GM12878 (cell line): Measurements from ENCODE around the gene ELP2. TPM values are rescaled to one million over a fixed set of nuclear protein-coding genes. Genes with fewer than 3 reads are reported as not detected.

Experiments
- ATAC-seq: fragments of 200-7000 bp; cut with Tn5 transposase; 3 replicates; pipeline ENCODE4 v1.9.1; 2020; ENCODE audit warnings: mild to moderate bottlenecking, moderate library complexity
- BruUV-seq: library from RNA; stranded (reverse); fragments of 400-500 nt; replicated peaks from 2 replicates; lab custom pipeline; 2021; lab: Mats Ljungman, UMichigan
- CTCF ChIA-PET: fragments of 300-600 bp; sonication (Branson Sonifier 250); formaldehyde crosslinking; extraction: SDS; loops from one replicate; lab custom pipeline; 2021; ENCODE audit warnings: inconsistent platforms; lab: Yijun Ruan, JAX
- POLR2A ChIA-PET: fragments of 350-600 bp; formaldehyde crosslinking; extraction: SDS; loops from one replicate; lab custom pipeline; 2021; ENCODE audit warnings: inconsistent platforms; lab: Charles Lee
- RAD21 ChIA-PET: fragments of 300-600 bp; sonication (Branson Sonifier 250); formaldehyde crosslinking; loops from one replicate; lab custom pipeline; 2023; ENCODE audit warnings: antibody characterized with exemption; ENCODE audit not compliant: unreplicated experiment; lab: Charles Lee
- SMC1A ChIA-PET: fragments of 300-600 bp; sonication (Branson Sonifier 250); formaldehyde crosslinking; loops from one replicate; lab custom pipeline; 2023; ENCODE audit not compliant: unreplicated experiment, uncharacterized antibody; lab: Charles Lee
- DNase-seq: peaks from one replicate; pipeline ENCODE4 v3.0.0-alpha.2; 2011; ENCODE audit warnings: low read depth, low spot score
- FAIRE-seq: peaks from 3 replicates; lab custom pipeline; 2011; peaks lifted over from hg19 to GRCh38; lab: Jason Lieb, UNC
- H2AFZ ChIP-seq: 2 replicates; pipeline ENCODE4 v1.6.0; 2011; ENCODE audit warnings: low read depth, low read length, control low read depth; ENCODE audit not compliant: control insufficient read depth
- H3K27ac ChIP-seq: 2 replicates; pipeline ENCODE4 v1.5.1; 2011; ENCODE audit warnings: control low read depth; ENCODE audit not compliant: control insufficient read depth, insufficient read depth
- H3K27me3 ChIP-seq, 2 experiments: replicated peaks in 1 of 2; 2 replicates each; pipeline versions ENCODE4 v1.6.0 to v1.6.1; 2011; ENCODE audit warnings: low read length in 1 of 2; ENCODE audit not compliant: control insufficient read depth in 2 of 2, insufficient read depth in 2 of 2
- H3K36me3 ChIP-seq, 2 experiments: 2 replicates each; pipeline ENCODE4 v1.5.1; 2011; ENCODE audit warnings: low read length in 1 of 2; ENCODE audit not compliant: control insufficient read depth in 2 of 2, insufficient read depth in 2 of 2
- H3K4me1 ChIP-seq: 2 replicates; pipeline ENCODE4 v1.6.1; 2011; ENCODE audit warnings: mild to moderate bottlenecking, low read length, moderate library complexity, mixed read lengths; ENCODE audit not compliant: control insufficient read depth, insufficient read depth
- H3K4me2 ChIP-seq: 2 replicates; pipeline ENCODE4 v1.6.0; 2011; ENCODE audit warnings: control low read depth; ENCODE audit not compliant: control insufficient read depth, insufficient read depth
- H3K4me3 ChIP-seq: fragments of 200-600 bp; sonication (generic); 2 replicates; pipeline ENCODE4 v1.5.1; 2016
- H3K79me2 ChIP-seq: 2 replicates; pipeline ENCODE4 v1.6.0; 2011; ENCODE audit warnings: low read length; ENCODE audit not compliant: control insufficient read depth, insufficient read depth
- H3K9ac ChIP-seq: 2 replicates; pipeline ENCODE4 v1.8.0; 2011; ENCODE audit warnings: low read length, control low read depth, mixed read lengths; ENCODE audit not compliant: control insufficient read depth, insufficient read depth
- H3K9me3 ChIP-seq: replicated peaks from 3 replicates; pipeline ENCODE4 v1.5.1; 2011; ENCODE audit warnings: mild to moderate bottlenecking, low read length; ENCODE audit not compliant: control insufficient read depth, insufficient read depth
- H4K20me1 ChIP-seq: 2 replicates; pipeline ENCODE4 v1.6.0; 2011; ENCODE audit not compliant: control insufficient read depth, insufficient read depth
- ASH2L ChIP-seq: fragments of 300-600, 200-600 bp; sonication (generic); IDR thresholded peaks from 2 replicates; pipeline ENCODE4 v1.6.1; 2017; ENCODE audit warnings: low read depth, mild to moderate bottlenecking, borderline replicate concordance
- CHD1 ChIP-seq: IDR thresholded peaks from 2 replicates; pipeline ENCODE4 v1.6.1; 2012; ENCODE audit warnings: low read depth, low read length, improper control_type of control experiment
- EP300 ChIP-seq, 2 experiments: fragments of 150-350 bp in 1 of 2; IDR thresholded peaks; 2 replicates each; pipeline ENCODE4 v1.6.1; 2011 to 2012; ENCODE audit warnings: low read depth in 2 of 2, low read length in 2 of 2, borderline replicate concordance in 1 of 2, improper control_type of control experiment in 1 of 2, inconsistent platforms in 1 of 2; ENCODE audit not compliant: control insufficient read depth in 1 of 2
- FOS ChIP-seq: IDR thresholded peaks from 3 replicates; pipeline ENCODE4 v1.6.1; 2011; ENCODE audit warnings: borderline replicate concordance; ENCODE audit not compliant: insufficient read length; ENCODE audit errors: extremely low read depth
- GABPA ChIP-seq: IDR thresholded peaks from 2 replicates; pipeline ENCODE4 v1.6.1; 2014; ENCODE audit warnings: antibody characterized with exemption, low read depth, mild to moderate bottlenecking, inconsistent platforms
- HDAC6 ChIP-seq: fragments of 200-600 bp; sonication (generic); IDR thresholded peaks from one replicate; pipeline ENCODE4 v1.8.0; 2017; ENCODE audit warnings: antibody characterized with exemption; ENCODE audit not compliant: unreplicated experiment
- IRF3 ChIP-seq: fragments of 450-650 bp; IDR thresholded peaks from 2 replicates; pipeline ENCODE4 v1.6.1; 2014; ENCODE audit warnings: mild to moderate bottlenecking
- MTA3 ChIP-seq: IDR thresholded peaks from 2 replicates; pipeline ENCODE4 v1.6.1; 2012; ENCODE audit warnings: low read length, inconsistent platforms, borderline replicate concordance
- PAX8 ChIP-seq: fragments of 450-650 bp; IDR thresholded peaks from 2 replicates; pipeline ENCODE4 v1.6.1; 2017; ENCODE audit warnings: mild to moderate bottlenecking, moderate library complexity
- PML ChIP-seq: IDR thresholded peaks from 2 replicates; pipeline ENCODE4 v1.6.1; 2012; ENCODE audit warnings: low read length, inconsistent platforms
- POLR2AphosphoS5 ChIP-seq: IDR thresholded peaks from 2 replicates; pipeline ENCODE4 v1.6.1; 2011; ENCODE audit warnings: mild to moderate bottlenecking, low read length, inconsistent platforms
- RAD21 ChIP-seq: IDR thresholded peaks from 2 replicates; pipeline ENCODE4 v1.6.1; 2011; ENCODE audit warnings: mild to moderate bottlenecking, low read depth, low read length, moderate library complexity; ENCODE audit not compliant: insufficient read depth
- SIN3A ChIP-seq: IDR thresholded peaks from 2 replicates; pipeline ENCODE4 v1.6.1; 2012; ENCODE audit warnings: low read depth, low read length, improper control_type of control experiment
- SIX5 ChIP-seq: IDR thresholded peaks from 2 replicates; pipeline ENCODE4 v1.6.1; 2011; ENCODE audit warnings: mild to moderate bottlenecking, low read depth, low read length, moderate library complexity; ENCODE audit not compliant: severe bottlenecking
- STAT1 ChIP-seq: fragments of 450-650 bp; conservative IDR thresholded peaks from 2 replicates; pipeline ENCODE4 v1.6.1; 2014; ENCODE audit warnings: antibody characterized with exemption, mild to moderate bottlenecking
- YY1 ChIP-seq: IDR thresholded peaks from 2 replicates; pipeline ENCODE4 v1.6.1; 2011; ENCODE audit warnings: low read depth, mild to moderate bottlenecking, low read length
- ZNF274 ChIP-seq: IDR thresholded peaks from one replicate; pipeline ENCODE4 v1.8.0; 2011; ENCODE audit not compliant: insufficient read length, insufficient read depth
- WGBS: methylation state at CpG from one replicate; pipeline ENCODE4 v1.1.6; 2016; ENCODE audit warnings: low lambda C conversion rate; ENCODE audit not compliant: insufficient replicate concordance, insufficient coverage; ENCODE audit errors: missing lambda C conversion rate; 5-methylcytosine and 5-hydroxymethylcytosine counted together
- in situ Hi-C: fragments of 300-500 bp; cut with MboI; formaldehyde crosslinking; loops from 9 replicates; pipeline ENCODE4 v1.14.3; 2018; ENCODE audit warnings: mixed read lengths
- intact Hi-C: fragments of 100-400 bp; cut with micrococcal nuclease; formaldehyde crosslinking; loops from one replicate; pipeline ENCODE4 v1.14.2; 2022; ENCODE audit not compliant: unreplicated experiment
- polyA plus RNA-seq, 11 experiments: library from polyadenylated mRNA; depleted of rRNA in 4 of 11; unstranded in 6 of 11; stranded (reverse) in 5 of 11; fragments of >200 nt; fragmentation: Nextera tagmentation in 4 of 11; fragmentation: Illumina TruSeq in 1 of 11; extraction: Ambion mirVana in 4 of 11; extraction: Trizol in 1 of 11; gene quantifications; 1 replicate in 1 of 11; 2 replicates in 10 of 11; pipeline versions ENCODE4 v1.2.1 to v1.2.3, GENCODE V29; 2011 to 2016; ENCODE audit warnings: inconsistent platforms in 2 of 11, missing spikeins in 2 of 11, low read depth in 1 of 11
- total RNA-seq, 4 experiments: library from RNA; depleted of rRNA in 3 of 4; stranded (reverse); fragments of >200 nt in 3 of 4; fragmentation: Illumina TruSeq in 1 of 4; extraction: Trizol in 1 of 4; gene quantifications; 2 replicates each; pipeline versions ENCODE4 v1.2.1 to v1.2.3, GENCODE V29; 2013 to 2021
- TF ChIP-seq, protein P1 (sequence below): IDR thresholded peaks from 2 replicates; pipeline ENCODE4 v1.6.1; 2011; ENCODE audit warnings: borderline replicate concordance, low read depth, mild to moderate bottlenecking, moderate library complexity, low read length; ENCODE audit not compliant: insufficient read depth, poor library complexity, severe bottlenecking
- TF ChIP-seq, protein P2 (sequence below): IDR thresholded peaks from 2 replicates; pipeline ENCODE4 v1.6.1; 2012; ENCODE audit warnings: low read depth, low read length, improper control_type of control experiment

ELP2 gene
- total and polyA plus RNA-seq, 10 of the 15 experiments (the other 5 are each of a cell fraction or from before 2014, with no cell fraction given) = 56.9 to 134 (median 88.5) TPM

GRCh38 chr18:36217348-36217747 lies 87.6 kb downstream of the ELP2 start:
- WGBS = 28% methylated on average over 3 of the region's 3 CpGs
- Histone ChIP-seq H3K4me2 (no peak overlapping the region), H3K9ac (no peak overlapping the region), H3K27ac (no peak overlapping the region), H3K27me3 (no peaks in the 10 kb centered on the region), H3K79me2 (no peaks in the 10 kb centered on the region), H3K9me3 (no peaks in the 10 kb centered on the region), H3K4me3 (no peak overlapping the region), H2AFZ (no peak overlapping the region), H3K4me1 (no peaks in the 10 kb centered on the region), H4K20me1 (no peaks in the 10 kb centered on the region), H3K36me3 (no peaks in the 10 kb centered on the region)
- RAD21 ChIA-PET = interaction anchor here (1.2 kb wide), 1 partner anchor 122 kb away, joined by 4 read pairs; no protein-coding TSS in a partner anchor
- POLR2A ChIA-PET = no interaction called here
- ATAC-seq = no peak
- no peak for DNase-seq
- no TSS peak for BruUV-seq
- intact Hi-C loops = no loop called here
- SMC1A ChIA-PET = interaction anchor here (1.3 kb wide), 1 partner anchor 27 kb away, joined by 3 read pairs; no protein-coding TSS in a partner anchor
- FAIRE-seq = no peak
- in situ Hi-C loops = no loop called here
- TF ChIP-seq HDAC6 (no peak), IRF3 (no peak), SIN3A (no peak), PML (no peak), FOS (no peak), EP300 (IDR thresholded peaks at IDR 0.05; ENCODE audit: borderline replicate concordance in 1 of 2, control insufficient read depth in 1 of 2, low read depth in 2 of 2, low read length in 2 of 2) (no peak), ZNF274 (no peak), GABPA (no peak), RAD21 (no peak), STAT1 (no peak), ASH2L (no peak), CHD1 (no peak), PAX8 (no peak), MTA3 (no peak), SIX5 (no peak), YY1 (no peak), POLR2AphosphoS5 (no peak)
- TF ChIP-seq, protein P1, sequence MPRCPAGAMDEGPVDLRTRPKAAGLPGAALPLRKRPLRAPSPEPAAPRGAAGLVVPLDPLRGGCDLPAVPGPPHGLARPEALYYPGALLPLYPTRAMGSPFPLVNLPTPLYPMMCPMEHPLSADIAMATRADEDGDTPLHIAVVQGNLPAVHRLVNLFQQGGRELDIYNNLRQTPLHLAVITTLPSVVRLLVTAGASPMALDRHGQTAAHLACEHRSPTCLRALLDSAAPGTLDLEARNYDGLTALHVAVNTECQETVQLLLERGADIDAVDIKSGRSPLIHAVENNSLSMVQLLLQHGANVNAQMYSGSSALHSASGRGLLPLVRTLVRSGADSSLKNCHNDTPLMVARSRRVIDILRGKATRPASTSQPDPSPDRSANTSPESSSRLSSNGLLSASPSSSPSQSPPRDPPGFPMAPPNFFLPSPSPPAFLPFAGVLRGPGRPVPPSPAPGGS = no peak
- TF ChIP-seq, protein P2, sequence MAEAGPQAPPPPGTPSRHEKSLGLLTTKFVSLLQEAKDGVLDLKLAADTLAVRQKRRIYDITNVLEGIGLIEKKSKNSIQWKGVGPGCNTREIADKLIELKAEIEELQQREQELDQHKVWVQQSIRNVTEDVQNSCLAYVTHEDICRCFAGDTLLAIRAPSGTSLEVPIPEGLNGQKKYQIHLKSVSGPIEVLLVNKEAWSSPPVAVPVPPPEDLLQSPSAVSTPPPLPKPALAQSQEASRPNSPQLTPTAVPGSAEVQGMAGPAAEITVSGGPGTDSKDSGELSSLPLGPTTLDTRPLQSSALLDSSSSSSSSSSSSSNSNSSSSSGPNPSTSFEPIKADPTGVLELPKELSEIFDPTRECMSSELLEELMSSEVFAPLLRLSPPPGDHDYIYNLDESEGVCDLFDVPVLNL = no peak
- CTCF ChIA-PET = interaction anchor here (1.2 kb wide), 2 partner anchors 11 to 69 kb away, joined by 3 read pairs; no protein-coding TSS in a partner anchor
